Activated effector memory CD4-positive, alpha-beta T cell treated with Interleukin-2 at 50 U/mL for 16 hours (primary cell): ENCODE data around the gene GNPDA2.

ENCODE experiments used
- DNase-seq: peaks from one replicate; pipeline ENCODE4 v3.0.0-alpha.2; 2020

GNPDA2 gene

GRCh38 chr4:44678094-44679041 is 48.0 kb downstream of the GNPDA2 start, which contains the start of gene GUF1:
Gene GUF1, plus strand, starts transcription at chr4:44678420. Its CDS starts 203 bp downstream, at chr4:44678623.
- peak; percentile 82 for DNase-seq

- DNase-seq = no peak
These were observed 51.0 kb downstream of the GNPDA2 start for GRCh38 chr4:44675366-44675765.

GRCh38 chr4:44674471-44674870 is 51.9 kb downstream of the GNPDA2 start:
- no peak for DNase-seq

- no peak for DNase-seq
These were observed 54.7 kb downstream of the GNPDA2 start for GRCh38 chr4:44671636-44672035.

GRCh38 chr4:44670506-44671199 is 55.7 kb downstream of the GNPDA2 start:
- no peak for DNase-seq

- no peak for DNase-seq
These were observed 57.8 kb downstream of the GNPDA2 start for GRCh38 chr4:44668526-44668925.

GRCh38 chr4:44663539-44664263 is 62.7 kb downstream of the GNPDA2 start:
- DNase-seq = no peak

GRCh38 chr4:44662623-44663005 is 63.7 kb downstream of the GNPDA2 start:
- no peak for DNase-seq

GRCh38 chr4:44661940-44662622 is 64.3 kb downstream of the GNPDA2 start:
- no peak for DNase-seq

- DNase-seq = no peak
These were observed 66.0 kb downstream of the GNPDA2 start for GRCh38 chr4:44660396-44660795.

GRCh38 chr4:44652002-44652401 is 74.4 kb downstream of the GNPDA2 start:
- DNase-seq = no peak
